Activated CD4-positive, alpha-beta memory T cell treated with anti-CD3 and anti-CD28 coated beads for 36 hours (primary cell): ENCODE data around the gene PLEKHG2. TPM values are rescaled to one million over a fixed set of nuclear protein-coding genes. Genes with fewer than 3 reads are reported as not detected.

Experiments used
- CTCF ChIA-PET: fragments of 350-600 bp; sonication (Branson Sonifier 250); formaldehyde crosslinking; loops from one replicate; lab custom pipeline; 2021; ENCODE audit warnings: antibody characterized with exemption, inconsistent platforms; lab: Charles Lee
- POLR2A ChIA-PET: fragments of 350-600 bp; sonication (Branson Sonifier 250); formaldehyde crosslinking; loops from one replicate; lab custom pipeline; 2021; ENCODE audit warnings: antibody characterized with exemption; lab: Charles Lee
- DNase-seq: peaks from one replicate; pipeline ENCODE4 v3.0.0-alpha.2; 2020
- H3K27ac Mint-ChIP-seq: one replicate; pipeline ENCODE4 v1.8.0; 2021; ENCODE audit warnings: mixed read lengths
- H3K27me3 Mint-ChIP-seq: one replicate; pipeline ENCODE4 v1.8.0; 2021; ENCODE audit warnings: mixed read lengths
- H3K36me3 Mint-ChIP-seq: one replicate; pipeline ENCODE4 v1.8.0; 2021; ENCODE audit warnings: mixed read lengths
- H3K4me1 Mint-ChIP-seq: one replicate; pipeline ENCODE4 v1.8.0; 2021; ENCODE audit warnings: low read depth, mixed read lengths
- H3K4me3 Mint-ChIP-seq: one replicate; pipeline ENCODE4 v1.8.0; 2021; ENCODE audit warnings: mild to moderate bottlenecking, mixed read lengths
- H3K9me3 Mint-ChIP-seq: one replicate; pipeline ENCODE4 v1.8.0; 2021; ENCODE audit warnings: mixed read lengths
- intact Hi-C: fragments of 100-400 bp; cut with micrococcal nuclease; formaldehyde crosslinking; loops from one replicate; pipeline ENCODE4 v1.15.1; 2023
- total RNA-seq, 2 experiments: library from RNA; stranded (reverse); gene quantifications; one replicate each; pipeline ENCODE4 v1.2.3, GENCODE V29; 2021

Gene PLEKHG2
- total RNA-seq, 2 experiments from 2014 or later, result 74.9 to 80.6 TPM

GRCh38 chr19:39416152-39417120, 4.0 kb downstream of the PLEKHG2 start:
- Mint-ChIP-seq H3K36me3 (peaks cover 21% of the 10 kb centered on the region), H3K4me3 (no peak overlapping the region), H3K9me3 (no peaks in the 10 kb centered on the region), H3K27ac (no peak overlapping the region), H3K27me3 (peaks cover 3% of the 10 kb centered on the region), H3K4me1 (peaks cover 20% of the 10 kb centered on the region)
- no peak for DNase-seq
- intact Hi-C loops, result no loop called here
- ChIA-PET CTCF (no interaction called here), POLR2A (no interaction called here)

DNA sequence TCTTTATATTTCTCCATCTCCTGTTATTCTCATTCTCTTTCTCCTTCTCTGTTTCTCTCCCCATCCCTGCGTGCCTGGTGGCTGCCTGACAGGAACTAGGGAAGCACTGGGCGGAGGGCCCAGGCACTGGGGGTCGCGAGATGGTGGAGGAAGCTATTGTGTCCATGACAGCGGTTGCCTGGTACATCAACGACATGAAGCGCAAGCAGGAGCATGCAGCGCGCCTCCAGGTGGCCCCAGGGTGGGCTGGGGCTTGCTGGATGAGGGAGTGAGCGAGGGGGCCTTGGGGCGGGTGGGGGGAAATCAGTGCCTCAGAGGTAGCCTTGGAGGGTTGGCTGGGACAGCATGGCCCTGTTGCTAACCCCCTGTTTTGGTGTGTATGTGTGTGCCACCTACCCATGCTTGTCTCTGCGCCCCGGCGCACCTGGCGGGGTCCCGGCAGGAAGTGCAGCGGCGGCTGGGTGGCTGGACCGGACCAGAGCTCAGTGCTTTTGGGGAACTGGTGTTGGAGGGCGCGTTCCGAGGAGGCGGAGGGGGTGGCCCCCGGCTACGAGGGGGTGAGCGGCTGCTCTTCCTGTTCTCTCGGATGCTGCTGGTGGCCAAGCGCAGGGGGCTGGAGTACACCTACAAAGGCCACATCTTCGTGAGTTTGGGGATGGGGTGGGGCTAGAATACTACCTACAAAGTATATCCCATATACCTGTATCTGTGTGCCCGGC, 5.2 kb downstream of the PLEKHG2 start:
- Mint-ChIP-seq H3K27me3 (no peaks in the 10 kb centered on the region), H3K36me3 (peaks cover 19% of the 10 kb centered on the region), H3K4me1 (peaks cover 17% of the 10 kb centered on the region), H3K27ac (peak overlapping the region; percentile 4), H3K4me3 (no peak overlapping the region), H3K9me3 (no peaks in the 10 kb centered on the region)
- ChIA-PET CTCF (no interaction called here), POLR2A (no interaction called here)
- intact Hi-C loops, result no loop called here
- no peak for DNase-seq

GRCh38 chr19:39419003-39419402, 6.5 kb downstream of the PLEKHG2 start:
- no peaks in the 10 kb centered on the region for H3K27me3 Mint-ChIP-seq
- ChIA-PET CTCF (no interaction called here), POLR2A (interaction anchor here (1.3 kb wide), 1 partner anchor 17 kb away, joined by 3 read pairs; the partner anchor contains the start of gene RPS16)
- H3K4me1 Mint-ChIP-seq, result peaks cover 13% of the 10 kb centered on the region
- no peak overlapping the region for H3K4me3 Mint-ChIP-seq
- H3K36me3 Mint-ChIP-seq, result peaks cover 19% of the 10 kb centered on the region
- H3K9me3 Mint-ChIP-seq, result no peaks in the 10 kb centered on the region
- no peak overlapping the region for H3K27ac Mint-ChIP-seq
- intact Hi-C loops, result no loop called here
- DNase-seq, result no peak

DNA sequence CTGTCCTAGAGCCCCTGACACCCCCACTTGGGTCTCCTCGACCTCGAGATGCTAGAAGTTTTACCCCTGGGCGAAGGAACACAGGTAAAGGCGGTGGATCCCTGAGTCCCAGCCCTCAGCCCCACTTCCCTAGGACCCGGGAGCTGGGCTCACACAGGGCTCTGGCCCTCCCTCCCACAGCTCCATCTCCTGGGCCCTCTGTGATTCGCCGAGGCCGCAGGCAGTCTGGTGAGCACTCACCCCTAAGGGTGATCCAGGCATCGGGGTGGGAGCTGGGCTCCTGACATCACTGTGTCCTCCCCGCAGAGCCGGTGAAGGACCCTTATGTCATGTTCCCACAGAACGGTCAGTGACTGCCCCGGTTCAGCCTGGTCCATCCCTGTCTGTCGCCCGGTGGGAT, 8.3 kb downstream of the PLEKHG2 start:
- Mint-ChIP-seq H3K27ac (no peak overlapping the region), H3K9me3 (no peaks in the 10 kb centered on the region), H3K27me3 (no peaks in the 10 kb centered on the region), H3K4me3 (no peak overlapping the region), H3K36me3 (peaks cover 19% of the 10 kb centered on the region), H3K4me1 (no peaks in the 10 kb centered on the region)
- ChIA-PET CTCF (interaction anchor here (1.3 kb wide), 1 partner anchor 20 kb away, joined by 3 read pairs; no protein-coding TSS in a partner anchor), POLR2A (interaction anchor here (1.3 to 1.4 kb wide), 2 partner anchors 15 to 24 kb away, joined by 4 to 5 read pairs; partner anchors contain the start of genes RPS16 and SUPT5H)
- DNase-seq, result no peak
- intact Hi-C loops, result no loop called here

DNA sequence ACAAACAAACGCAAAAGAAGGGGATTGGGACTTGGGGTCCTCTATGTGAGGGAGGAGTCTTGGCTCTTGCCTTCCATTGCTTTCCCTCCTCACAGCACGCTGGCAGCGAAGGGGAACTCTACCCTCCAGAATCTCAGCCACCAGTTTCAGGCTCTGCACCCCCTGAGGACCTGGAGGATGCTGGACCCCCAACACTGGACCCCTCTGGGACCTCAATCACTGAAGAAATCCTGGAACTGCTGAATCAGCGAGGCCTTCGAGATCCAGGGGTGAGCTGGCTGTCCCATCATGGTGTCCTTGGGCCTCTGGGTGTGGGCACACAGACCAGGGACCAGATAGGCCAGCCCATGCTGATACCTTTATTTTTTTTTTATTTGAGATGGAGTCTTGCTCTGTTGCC, 9.6 kb downstream of the PLEKHG2 start:
- intact Hi-C loops, result no loop called here
- ChIA-PET POLR2A (interaction anchor here (1.4 kb wide), 1 partner anchor 14 kb away, joined by 5 read pairs; the partner anchor contains the start of gene RPS16), CTCF (no interaction called here)
- H3K9me3 Mint-ChIP-seq, result no peaks in the 10 kb centered on the region
- no peaks in the 10 kb centered on the region for H3K27me3 Mint-ChIP-seq
- no peak for DNase-seq
- no peak overlapping the region for H3K4me3 Mint-ChIP-seq
- H3K4me1 Mint-ChIP-seq, result no peaks in the 10 kb centered on the region
- peaks cover 19% of the 10 kb centered on the region for H3K36me3 Mint-ChIP-seq
- H3K27ac Mint-ChIP-seq, result no peak overlapping the region

GRCh38 chr19:39423258-39424086, 11.0 kb downstream of the PLEKHG2 start:
- ChIA-PET CTCF (no interaction called here), POLR2A (interaction anchor here (1.2 kb wide), 1 partner anchor 22 kb away, joined by 3 read pairs; no protein-coding TSS in a partner anchor)
- H3K4me3 Mint-ChIP-seq, result no peak overlapping the region
- no peaks in the 10 kb centered on the region for H3K9me3 Mint-ChIP-seq
- H3K27ac Mint-ChIP-seq, result no peak overlapping the region
- no peak for DNase-seq
- no peaks in the 10 kb centered on the region for H3K4me1 Mint-ChIP-seq
- no peaks in the 10 kb centered on the region for H3K27me3 Mint-ChIP-seq
- intact Hi-C loops, result no loop called here
- H3K36me3 Mint-ChIP-seq, result peaks cover 16% of the 10 kb centered on the region

DNA sequence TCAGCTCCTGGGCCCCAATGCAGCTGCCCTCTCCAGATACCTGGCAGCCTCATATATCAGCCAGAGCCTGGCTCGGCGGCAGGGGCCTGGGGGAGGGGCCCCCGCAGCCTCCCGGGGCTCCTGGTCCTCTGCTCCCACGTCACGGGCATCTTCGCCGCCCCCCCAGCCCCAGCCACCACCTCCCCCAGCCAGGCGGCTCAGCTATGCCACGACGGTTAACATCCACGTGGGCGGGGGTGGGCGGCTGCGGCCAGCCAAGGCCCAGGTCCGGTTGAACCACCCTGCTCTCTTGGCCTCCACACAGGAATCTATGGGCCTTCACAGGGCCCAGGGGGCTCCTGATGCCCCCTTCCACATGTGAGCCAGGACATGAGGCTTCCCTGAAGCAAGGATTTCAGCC, 12.5 kb downstream of the PLEKHG2 start:
- H3K27ac Mint-ChIP-seq, result no peak overlapping the region
- no peaks in the 10 kb centered on the region for H3K4me1 Mint-ChIP-seq
- ChIA-PET CTCF (no interaction called here), POLR2A (interaction anchor here (1.2 kb wide), 1 partner anchor 23 kb away, joined by 3 read pairs; no protein-coding TSS in a partner anchor)
- peaks cover 15% of the 10 kb centered on the region for H3K36me3 Mint-ChIP-seq
- no peaks in the 10 kb centered on the region for H3K27me3 Mint-ChIP-seq
- H3K9me3 Mint-ChIP-seq, result no peaks in the 10 kb centered on the region
- no peak overlapping the region for H3K4me3 Mint-ChIP-seq
- no peak for DNase-seq
- intact Hi-C loops, result no loop called here

DNA sequence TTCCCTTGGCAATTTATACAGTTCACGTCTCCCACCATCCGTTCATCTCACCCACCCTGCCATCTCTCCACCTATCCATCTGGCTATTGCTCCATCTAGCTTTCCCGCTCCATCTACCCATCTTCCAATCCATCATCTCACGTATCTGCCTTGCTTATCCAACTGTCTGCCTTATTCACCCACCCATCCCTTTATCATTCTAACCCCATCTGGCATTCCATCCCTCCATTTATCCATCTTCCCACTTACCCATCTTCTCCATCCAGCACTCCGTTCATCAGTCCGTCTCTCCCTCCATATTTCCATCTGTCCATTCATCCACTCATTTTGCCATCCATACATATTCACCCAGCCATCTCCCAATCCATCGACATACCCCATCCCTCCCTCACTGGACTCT, 13.3 kb downstream of the PLEKHG2 start:
- POLR2A ChIA-PET, result no interaction called here
- Mint-ChIP-seq H3K9me3 (no peaks in the 10 kb centered on the region), H3K27me3 (no peaks in the 10 kb centered on the region), H3K4me3 (no peak overlapping the region), H3K4me1 (peaks cover 6% of the 10 kb centered on the region), H3K27ac (no peak overlapping the region), H3K36me3 (peaks cover 14% of the 10 kb centered on the region)
- intact Hi-C loops, result no loop called here
- DNase-seq, result no peak
- CTCF ChIA-PET, result no interaction called here

- no peak for DNase-seq
- no peak overlapping the region for H3K27ac Mint-ChIP-seq
- H3K36me3 Mint-ChIP-seq, result peaks cover 14% of the 10 kb centered on the region
- ChIA-PET POLR2A (interaction anchor here (0.6 to 1.9 kb wide), 2 partner anchors 9 to 104 kb away, joined by 4 to 13 read pairs; partner anchors contain the start of gene RPS16), CTCF (interaction anchor here (1.9 kb wide), 1 partner anchor 14 kb away, joined by 7 read pairs; no protein-coding TSS in a partner anchor)
- peaks cover 10% of the 10 kb centered on the region for H3K4me1 Mint-ChIP-seq
- intact Hi-C loops, result no loop called here
- no peak overlapping the region for H3K4me3 Mint-ChIP-seq
- H3K9me3 Mint-ChIP-seq, result no peaks in the 10 kb centered on the region
- H3K27me3 Mint-ChIP-seq, result no peaks in the 10 kb centered on the region
Observed at GRCh38 chr19:39426170-39426569, 13.7 kb downstream of the PLEKHG2 start.

DNA sequence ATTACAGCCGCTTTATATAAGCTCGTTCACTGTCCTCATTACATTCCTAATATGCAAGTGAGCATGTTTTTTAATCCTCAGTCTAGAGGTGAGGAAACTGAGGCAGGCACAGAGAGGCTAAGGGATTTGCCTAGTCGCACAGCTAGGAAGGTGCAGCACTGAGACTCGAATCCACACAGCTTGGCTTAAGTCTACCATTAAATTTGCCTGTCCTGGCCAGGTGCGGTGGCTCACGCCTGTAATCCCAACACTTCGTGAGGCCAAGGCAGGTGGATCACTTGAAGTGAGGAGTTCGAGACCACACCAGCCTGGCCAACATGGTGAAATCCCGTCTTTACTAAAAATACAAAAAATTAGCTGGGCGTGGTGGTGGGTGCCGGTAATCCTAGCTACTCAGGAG, 15.2 kb downstream of the PLEKHG2 start:
- H3K36me3 Mint-ChIP-seq, result peaks cover 19% of the 10 kb centered on the region
- POLR2A ChIA-PET, result interaction anchor here (1.5 to 1.9 kb wide), 2 partner anchors 8 to 30 kb away, joined by 4 to 13 read pairs; partner anchors contain the start of gene RPS16
- H3K4me3 Mint-ChIP-seq, result no peak overlapping the region
- CTCF ChIA-PET, result interaction anchor here (0.9 to 1.9 kb wide), 3 partner anchors 13 to 105 kb away, joined by 5 to 7 read pairs (median 7); partner anchors contain the start of genes EID2B and PLEKHG2
- H3K4me1 Mint-ChIP-seq, result peaks cover 19% of the 10 kb centered on the region
- H3K27me3 Mint-ChIP-seq, result no peaks in the 10 kb centered on the region
- no peak for DNase-seq
- no peak overlapping the region for H3K27ac Mint-ChIP-seq
- intact Hi-C loops, result no loop called here
- no peaks in the 10 kb centered on the region for H3K9me3 Mint-ChIP-seq
